BLaER1 treated with 17β-estradiol and CSF1 and Interleukin-3, amounts not matched to agents 10 nM and 100 nM (cell line): ENCODE measurements around the gene LOC101059915.

Source experiments
- H3K27ac ChIP-seq, 11 experiments: shearing (Covaris generic); formaldehyde crosslinking; 2 replicates each; pipeline ENCODE4 v1.8.1; 2022
- H3K27me3 ChIP-seq, 11 experiments: shearing (Covaris generic); formaldehyde crosslinking; 2 replicates each; pipeline ENCODE4 v1.8.1; 2022
- H3K36me3 ChIP-seq, 11 experiments: shearing (Covaris generic); formaldehyde crosslinking; 2 replicates each; pipeline ENCODE4 v1.8.1; 2022
- H3K4me1 ChIP-seq, 10 experiments: shearing (Covaris generic); formaldehyde crosslinking; 2 replicates each; pipeline ENCODE4 v1.8.1; 2022
- H3K4me2 ChIP-seq, 11 experiments: shearing (Covaris generic); formaldehyde crosslinking; 2 replicates each; pipeline ENCODE4 v1.8.1; 2022
- H3K4me3 ChIP-seq, 10 experiments: shearing (Covaris generic); formaldehyde crosslinking; 2 replicates each; pipeline ENCODE4 v1.8.1; 2022
- H3K9ac ChIP-seq, 11 experiments: shearing (Covaris generic); formaldehyde crosslinking; 2 replicates each; pipeline ENCODE4 v1.8.1; 2022
- H3K9me3 ChIP-seq, 11 experiments: shearing (Covaris generic); formaldehyde crosslinking; replicated peaks in 1 of 11; 2 replicates each; pipeline ENCODE4 v1.8.1; 2022
- H4K20me1 ChIP-seq, 11 experiments: shearing (Covaris generic); formaldehyde crosslinking; 2 replicates each; pipeline ENCODE4 v1.8.1; 2022
- Cebpa-rat ChIP-seq, 11 experiments: shearing (Covaris generic); IDR thresholded peaks; 2 replicates each; pipeline ENCODE4 v1.8.1; 2022

The LOC101059915 gene

DNA sequence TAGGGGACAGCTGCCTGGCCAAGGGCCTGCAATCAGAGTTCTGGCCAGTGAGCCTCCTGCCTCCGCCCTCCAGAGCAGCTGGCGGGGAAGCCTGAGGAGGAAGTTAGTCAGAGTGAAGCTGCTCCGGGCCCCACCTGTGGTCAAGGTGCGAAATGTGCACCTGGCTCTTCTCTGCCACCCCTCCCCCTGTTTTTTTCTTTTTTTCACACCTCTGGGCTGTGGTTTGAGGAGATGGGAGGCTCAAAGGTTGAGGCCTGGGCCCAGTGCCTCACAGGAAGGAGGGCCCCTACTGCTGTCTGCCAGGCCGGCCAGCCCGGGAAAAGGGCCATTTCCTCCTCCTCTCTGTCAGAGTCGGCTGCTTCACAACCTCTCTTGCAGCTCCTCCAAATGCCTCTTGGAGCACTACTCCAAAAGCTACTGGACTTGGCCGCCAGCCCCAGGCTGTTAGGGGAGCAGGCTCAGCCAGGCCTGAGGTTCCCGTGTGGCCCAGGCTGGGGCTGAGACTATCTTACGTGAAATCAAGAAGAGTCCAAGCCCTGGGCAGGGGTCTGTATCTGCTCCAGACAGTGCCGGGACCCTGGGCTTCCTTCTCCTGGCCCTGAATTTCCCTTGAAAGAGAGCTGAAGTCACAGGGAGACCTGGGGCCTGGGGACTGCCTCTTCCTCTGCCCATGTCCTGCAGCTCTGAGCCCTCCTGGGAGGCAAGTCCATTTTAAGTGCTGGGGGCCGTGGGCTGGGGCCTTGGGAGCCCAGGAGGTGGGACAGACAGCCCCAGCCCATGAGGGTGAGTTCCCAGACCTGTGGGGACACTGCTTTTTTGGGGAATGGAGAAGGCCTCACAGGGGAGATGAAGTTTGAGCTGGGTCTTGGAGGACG lies 44.5 kb upstream of the LOC101059915 start:
- H3K36me3 ChIP-seq: no peaks in the 10 kb centered on the region
- TF ChIP-seq Cebpa-rat (IDR thresholded peaks at IDR 0.05): no peak
- peak overlapping the region in 10 of 11 experiments; percentile 19 to 57 (median 44); a peak in 16 of 22 replicates for H3K27ac ChIP-seq
- peaks cover 0 to 38% (median 9%) of the 10 kb centered on the region in 11 experiments; a peak in 9 of 22 replicates for H4K20me1 ChIP-seq
- peak overlapping the region; percentile 27 to 66 (median 55) for H3K4me2 ChIP-seq
- peaks cover 31 to 92% (median 78%) of the 10 kb centered on the region in 11 experiments for H3K27me3 ChIP-seq
- no peak overlapping the region for H3K4me3 ChIP-seq
- H3K9me3 ChIP-seq: peaks cover 3 to 19% (median 13%) of the 10 kb centered on the region in 11 experiments; a peak in 17 of 22 replicates
- H3K9ac ChIP-seq: peak overlapping the region in 9 of 11 experiments; percentile 27 to 64 (median 40); a peak in 13 of 22 replicates
- peaks cover 37 to 52% (median 44%) of the 10 kb centered on the region in 10 experiments for H3K4me1 ChIP-seq

DNA sequence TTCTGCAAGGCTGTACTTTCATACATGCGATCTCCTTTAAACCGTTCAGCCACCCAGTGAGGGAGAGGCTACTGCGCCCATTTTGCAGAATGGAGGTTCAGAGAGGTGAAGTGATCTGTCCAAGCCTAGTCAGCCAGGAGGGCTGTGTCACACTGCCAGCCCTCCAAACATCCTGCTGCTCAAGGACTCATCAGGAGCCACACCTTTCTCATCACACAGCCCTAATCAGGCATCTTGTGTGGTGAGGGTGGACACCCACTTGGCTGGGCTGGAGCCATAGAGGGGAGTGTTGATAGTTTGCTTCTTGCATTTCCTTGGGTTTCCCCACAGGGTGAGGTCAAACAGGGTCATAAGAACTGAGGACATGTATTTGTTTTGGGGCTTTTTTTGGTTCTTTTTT lies 43.6 kb upstream of the LOC101059915 start:
- peak overlapping the region in 9 of 11 experiments; percentile 42 to 66 (median 56); a peak in 13 of 22 replicates for H3K4me2 ChIP-seq

DNA sequence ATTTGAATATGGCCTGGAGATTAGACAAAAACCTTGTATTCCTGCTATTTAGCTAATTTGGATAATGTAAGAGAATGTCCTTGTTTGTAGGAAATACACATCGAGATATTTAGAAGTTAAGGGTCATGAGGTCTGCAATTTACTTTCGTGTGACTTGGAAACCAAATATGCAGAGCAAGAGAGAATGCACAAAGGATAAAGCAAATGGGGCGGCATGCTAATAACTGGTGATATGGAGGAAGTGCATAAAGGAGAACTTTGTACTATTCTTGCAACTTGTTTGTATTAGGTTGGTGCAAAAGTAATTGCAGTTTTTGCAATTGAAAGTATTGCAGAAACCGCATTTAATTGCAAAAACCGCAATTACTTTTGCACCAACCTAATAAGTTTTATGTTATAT lies 41.9 kb upstream of the LOC101059915 start:
- Histone ChIP-seq H3K36me3 (no peaks in the 10 kb centered on the region), H3K27ac (no peak overlapping the region), H4K20me1 (peaks cover 0 to 21% (median 0%) of the 10 kb centered on the region in 11 experiments; a peak in 5 of 22 replicates), H3K9ac (no peak overlapping the region), H3K4me3 (no peak overlapping the region), H3K4me2 (no peak overlapping the region), H3K27me3 (peaks cover 30 to 90% (median 78%) of the 10 kb centered on the region in 11 experiments; a peak in 21 of 22 replicates), H3K4me1 (peaks cover 25 to 56% (median 41%) of the 10 kb centered on the region in 10 experiments), H3K9me3 (peaks cover 0 to 9% (median 5%) of the 10 kb centered on the region in 11 experiments; a peak in 17 of 22 replicates)
- TF ChIP-seq Cebpa-rat (IDR thresholded peaks at IDR 0.05): no peak

More for the DNA sequence above, 43.6 kb upstream of the LOC101059915 start:
- Histone ChIP-seq H3K9me3 (peaks cover 3 to 19% (median 13%) of the 10 kb centered on the region in 11 experiments; a peak in 17 of 22 replicates), H3K9ac (no peak overlapping the region), H3K4me3 (no peak overlapping the region), H3K27ac (no peak overlapping the region), H4K20me1 (peaks cover 0 to 30% (median 4%) of the 10 kb centered on the region in 11 experiments; a peak in 7 of 22 replicates), H3K4me1 (peaks cover 28 to 52% (median 39%) of the 10 kb centered on the region in 10 experiments), H3K27me3 (peaks cover 33 to 96% (median 82%) of the 10 kb centered on the region in 11 experiments), H3K36me3 (no peaks in the 10 kb centered on the region)
- TF ChIP-seq Cebpa-rat (IDR thresholded peaks at IDR 0.05): no peak

DNA sequence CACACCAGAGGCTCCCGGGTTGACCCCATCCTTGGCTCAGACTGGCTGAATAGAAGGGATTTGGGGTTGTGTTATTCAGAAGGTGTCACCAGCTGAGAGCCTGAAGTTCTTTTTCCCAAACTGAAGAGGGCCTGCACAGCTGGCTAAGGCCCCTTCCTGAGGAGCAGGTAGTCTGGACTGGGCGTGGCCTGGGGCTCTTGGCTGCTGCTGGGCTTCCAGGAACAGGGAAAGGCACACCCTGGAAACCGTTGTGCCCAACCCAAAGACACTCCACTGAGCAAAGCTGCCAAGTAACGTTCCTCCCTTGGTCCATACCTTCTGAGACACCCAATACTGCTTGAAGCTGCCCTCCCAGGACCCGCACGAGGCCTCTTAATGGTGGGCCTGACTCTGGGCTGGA lies 40.8 kb upstream of the LOC101059915 start:
- no peak overlapping the region for H3K4me3 ChIP-seq
- H3K27me3 ChIP-seq: peaks cover 28 to 90% (median 73%) of the 10 kb centered on the region in 11 experiments; a peak in 21 of 22 replicates
- no peaks in the 10 kb centered on the region; a peak in 1 of 22 replicates for H3K9me3 ChIP-seq
- H3K36me3 ChIP-seq: no peaks in the 10 kb centered on the region
- H3K9ac ChIP-seq: no peak overlapping the region
- H3K4me1 ChIP-seq: peaks cover 25 to 56% (median 41%) of the 10 kb centered on the region in 10 experiments
- no peak for TF ChIP-seq Cebpa-rat (IDR thresholded peaks at IDR 0.05)
- no peak overlapping the region for H3K4me2 ChIP-seq
- H3K27ac ChIP-seq: no peak overlapping the region
- peaks cover 0 to 21% (median 0%) of the 10 kb centered on the region in 11 experiments; a peak in 5 of 22 replicates for H4K20me1 ChIP-seq

DNA sequence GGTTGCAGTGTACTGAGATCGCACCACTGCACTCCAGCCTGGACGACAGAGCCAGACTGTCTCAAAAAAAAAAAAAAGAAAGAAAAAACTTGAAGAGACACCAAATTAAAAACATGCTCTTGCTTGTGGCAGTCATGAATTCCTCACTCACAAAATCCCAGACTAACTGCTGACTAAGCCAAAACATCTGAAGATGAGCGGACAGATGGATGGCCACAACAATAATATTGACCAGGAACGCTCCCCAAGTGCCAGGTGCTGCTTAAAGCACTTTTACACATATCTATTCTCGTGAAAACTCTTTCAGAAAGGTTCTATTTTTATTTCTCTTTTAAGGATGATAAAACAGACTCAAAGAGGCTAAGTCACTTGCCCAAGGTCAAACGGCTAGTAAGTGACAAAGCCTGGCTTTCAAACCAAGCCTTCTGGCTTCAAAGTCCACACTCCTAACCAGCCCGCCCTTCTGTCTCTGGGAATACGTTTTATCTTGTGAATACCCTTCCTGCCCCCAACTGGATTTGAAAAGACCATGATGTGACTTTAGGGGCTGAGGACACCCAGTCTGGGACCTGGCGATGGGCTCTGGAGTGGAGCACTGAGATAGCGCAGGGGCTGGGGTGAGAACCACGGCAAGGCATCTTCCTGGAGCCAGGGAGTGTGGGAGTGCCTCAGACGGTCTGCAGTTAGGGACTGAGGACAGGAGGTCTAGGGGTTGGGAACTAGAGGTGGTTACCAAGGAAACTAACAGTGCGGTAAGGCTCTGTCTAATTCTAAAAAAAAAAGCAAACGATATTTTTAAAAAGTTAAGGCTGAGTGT lies 39.5 kb upstream of the LOC101059915 start:
- Histone ChIP-seq H3K27me3 (peaks cover 25 to 90% (median 73%) of the 10 kb centered on the region in 11 experiments), H3K4me3 (no peak overlapping the region), H3K27ac (no peak overlapping the region), H3K36me3 (no peaks in the 10 kb centered on the region), H3K9me3 (no peaks in the 10 kb centered on the region; a peak in 1 of 22 replicates), H3K9ac (no peak overlapping the region), H3K4me1 (peaks cover 18 to 50% (median 35%) of the 10 kb centered on the region in 10 experiments), H3K4me2 (peak overlapping the region in 7 of 11 experiments; percentile 7 to 81 (median 51); a peak in 10 of 22 replicates), H4K20me1 (peaks cover 0 to 15% (median 0%) of the 10 kb centered on the region in 11 experiments; a peak in 5 of 22 replicates)
- TF ChIP-seq Cebpa-rat (IDR thresholded peaks at IDR 0.05): no peak

DNA sequence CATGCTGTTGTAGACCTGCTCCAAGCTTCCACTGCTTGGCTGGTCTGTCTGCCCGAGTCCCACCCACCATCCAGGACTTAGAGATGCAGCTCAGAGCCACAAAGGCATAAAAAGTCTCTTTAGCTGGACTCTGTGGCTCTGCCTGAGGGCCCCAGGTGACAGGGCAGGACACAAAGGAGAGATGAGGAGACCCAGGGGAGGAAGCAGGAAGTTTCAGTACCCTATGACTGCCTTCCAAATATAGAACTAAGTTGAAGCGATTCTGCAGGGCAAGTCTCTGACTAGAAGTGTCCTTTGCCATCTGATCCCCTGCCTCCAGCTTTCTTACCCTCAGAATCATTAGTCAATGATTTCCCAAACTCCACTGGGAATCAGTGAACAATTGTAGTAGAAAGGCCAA lies 37.9 kb upstream of the LOC101059915 start:
- H3K9ac ChIP-seq: peak overlapping the region in 1 of 11 experiments; percentile 4; a peak in 1 of 22 replicates
- H3K4me2 ChIP-seq: peak overlapping the region; percentile 3 to 81 (median 65)
- peaks cover 0 to 5% (median 0%) of the 10 kb centered on the region in 11 experiments; a peak in 3 of 22 replicates for H4K20me1 ChIP-seq
- H3K27ac ChIP-seq: no peak overlapping the region
- no peaks in the 10 kb centered on the region; a peak in 1 of 22 replicates for H3K9me3 ChIP-seq
- no peak overlapping the region; a peak in 1 of 20 replicates for H3K4me3 ChIP-seq
- peaks cover 6 to 44% (median 24%) of the 10 kb centered on the region in 10 experiments; a peak in 19 of 20 replicates for H3K4me1 ChIP-seq
- no peaks in the 10 kb centered on the region for H3K36me3 ChIP-seq
- peaks cover 28 to 90% (median 73%) of the 10 kb centered on the region in 11 experiments for H3K27me3 ChIP-seq
- no peak for TF ChIP-seq Cebpa-rat (IDR thresholded peaks at IDR 0.05)

DNA sequence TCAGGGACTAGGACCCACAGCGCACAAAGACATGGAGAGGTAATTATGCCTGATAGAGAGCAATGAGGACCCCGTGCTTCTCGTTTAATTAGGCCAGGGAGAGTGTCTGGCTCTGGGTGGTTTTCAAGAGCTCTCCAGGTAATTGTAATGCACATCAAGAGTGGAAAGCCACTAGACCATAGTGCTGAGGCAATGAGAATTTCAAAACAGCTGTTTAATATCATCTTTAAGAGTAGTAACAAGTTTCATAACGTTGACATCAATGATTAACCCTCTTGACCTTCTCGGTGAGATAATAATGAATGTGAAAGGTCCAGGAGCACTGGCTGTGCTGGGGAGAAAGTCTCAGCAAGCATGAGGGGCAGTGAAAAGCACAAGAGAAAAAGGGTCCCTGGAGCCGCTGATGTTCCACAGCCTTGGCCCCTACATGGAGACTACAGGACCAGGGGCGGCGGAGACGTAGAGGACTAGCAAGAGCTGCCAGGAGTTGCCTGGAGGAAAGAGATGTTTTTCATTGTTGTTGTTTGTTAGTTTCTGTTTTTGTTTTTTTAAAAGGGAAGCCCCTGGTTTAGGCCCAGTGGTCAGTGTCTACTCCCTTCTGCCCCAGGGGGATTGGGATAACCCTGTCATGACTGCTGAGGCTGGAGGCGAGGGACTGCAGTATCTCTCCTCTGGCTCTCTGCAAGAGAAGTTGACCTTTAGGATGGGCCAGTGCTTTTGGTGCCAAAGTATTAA lies 34.3 kb upstream of the LOC101059915 start:
- peaks cover 28 to 63% (median 42%) of the 10 kb centered on the region in 10 experiments for H3K4me1 ChIP-seq
- H3K27ac ChIP-seq: no peak overlapping the region
- H3K9me3 ChIP-seq: no peaks in the 10 kb centered on the region

DNA sequence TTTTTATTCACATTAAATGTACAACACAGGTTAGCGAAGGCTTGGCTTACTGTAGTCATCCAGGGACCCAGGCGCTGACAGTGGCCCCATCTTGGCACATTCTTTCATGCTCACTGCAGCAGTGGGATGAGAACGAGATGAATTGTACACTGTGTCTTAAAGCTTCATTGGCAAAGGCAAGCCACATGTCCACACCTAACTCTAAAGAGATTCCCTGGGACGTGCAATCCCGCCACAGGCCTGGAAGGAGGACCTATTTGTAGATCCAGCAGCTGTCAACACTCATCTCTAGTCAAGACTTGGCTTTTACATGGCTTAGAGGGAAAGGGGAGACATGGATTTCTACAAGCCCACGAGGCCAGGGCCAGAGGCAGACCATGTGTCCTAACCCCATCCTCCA lies 33.0 kb upstream of the LOC101059915 start:
- Histone ChIP-seq H4K20me1 (peaks cover 0 to 5% (median 0%) of the 10 kb centered on the region in 11 experiments; a peak in 4 of 22 replicates), H3K4me2 (no peak overlapping the region), H3K4me3 (no peak overlapping the region), H3K4me1 (peaks cover 25 to 52% (median 31%) of the 10 kb centered on the region in 10 experiments), H3K27me3 (peaks cover 29 to 91% (median 84%) of the 10 kb centered on the region in 11 experiments; a peak in 21 of 22 replicates), H3K9ac (no peak overlapping the region), H3K27ac (no peak overlapping the region), H3K36me3 (no peaks in the 10 kb centered on the region), H3K9me3 (no peaks in the 10 kb centered on the region)
- TF ChIP-seq Cebpa-rat (IDR thresholded peaks at IDR 0.05): no peak

More for the DNA sequence above, 34.3 kb upstream of the LOC101059915 start:
- Histone ChIP-seq H3K27me3 (peaks cover 30 to 91% (median 81%) of the 10 kb centered on the region in 11 experiments; a peak in 21 of 22 replicates), H3K4me2 (no peak overlapping the region), H3K36me3 (no peaks in the 10 kb centered on the region), H3K4me3 (no peak overlapping the region), H4K20me1 (peaks cover 0 to 5% (median 0%) of the 10 kb centered on the region in 11 experiments; a peak in 3 of 22 replicates), H3K9ac (no peak overlapping the region)
- TF ChIP-seq Cebpa-rat (IDR thresholded peaks at IDR 0.05): no peak
